PFSK-1 (cell line): ENCODE measurements around the gene SALL3.

ENCODE experiments used
- FOXP2 ChIP-seq: optimal IDR thresholded peaks from 2 replicates; pipeline ENCODE3; 2011; ENCODE audit warnings: borderline replicate concordance, control low read depth, inconsistent platforms; ENCODE audit not compliant: insufficient read depth; ENCODE audit errors: extremely low read length, extremely low read depth
- SIN3A ChIP-seq: IDR thresholded peaks from 2 replicates; pipeline ENCODE4 v1.6.1; 2012; ENCODE audit warnings: mild to moderate bottlenecking, low read length, moderate library complexity, borderline replicate concordance; ENCODE audit not compliant: insufficient read depth
- TF ChIP-seq, protein P1 (sequence below), 2 experiments: IDR thresholded peaks; 2 replicates each; pipeline versions ENCODE4 v1.6.1 to v1.8.0; 2011 to 2012; ENCODE audit warnings: low read depth in 2 of 2, low read length in 2 of 2, control low read depth in 1 of 2, inconsistent platforms in 1 of 2, mild to moderate bottlenecking in 1 of 2, moderate library complexity in 1 of 2; ENCODE audit not compliant: insufficient read depth in 1 of 2

GRCh38 chr18:78978349-78979055 lies 1.1 kb upstream of the SALL3 start:
- TF ChIP-seq SIN3A (no peak), FOXP2 (no peak)
- TF ChIP-seq, protein P1, sequence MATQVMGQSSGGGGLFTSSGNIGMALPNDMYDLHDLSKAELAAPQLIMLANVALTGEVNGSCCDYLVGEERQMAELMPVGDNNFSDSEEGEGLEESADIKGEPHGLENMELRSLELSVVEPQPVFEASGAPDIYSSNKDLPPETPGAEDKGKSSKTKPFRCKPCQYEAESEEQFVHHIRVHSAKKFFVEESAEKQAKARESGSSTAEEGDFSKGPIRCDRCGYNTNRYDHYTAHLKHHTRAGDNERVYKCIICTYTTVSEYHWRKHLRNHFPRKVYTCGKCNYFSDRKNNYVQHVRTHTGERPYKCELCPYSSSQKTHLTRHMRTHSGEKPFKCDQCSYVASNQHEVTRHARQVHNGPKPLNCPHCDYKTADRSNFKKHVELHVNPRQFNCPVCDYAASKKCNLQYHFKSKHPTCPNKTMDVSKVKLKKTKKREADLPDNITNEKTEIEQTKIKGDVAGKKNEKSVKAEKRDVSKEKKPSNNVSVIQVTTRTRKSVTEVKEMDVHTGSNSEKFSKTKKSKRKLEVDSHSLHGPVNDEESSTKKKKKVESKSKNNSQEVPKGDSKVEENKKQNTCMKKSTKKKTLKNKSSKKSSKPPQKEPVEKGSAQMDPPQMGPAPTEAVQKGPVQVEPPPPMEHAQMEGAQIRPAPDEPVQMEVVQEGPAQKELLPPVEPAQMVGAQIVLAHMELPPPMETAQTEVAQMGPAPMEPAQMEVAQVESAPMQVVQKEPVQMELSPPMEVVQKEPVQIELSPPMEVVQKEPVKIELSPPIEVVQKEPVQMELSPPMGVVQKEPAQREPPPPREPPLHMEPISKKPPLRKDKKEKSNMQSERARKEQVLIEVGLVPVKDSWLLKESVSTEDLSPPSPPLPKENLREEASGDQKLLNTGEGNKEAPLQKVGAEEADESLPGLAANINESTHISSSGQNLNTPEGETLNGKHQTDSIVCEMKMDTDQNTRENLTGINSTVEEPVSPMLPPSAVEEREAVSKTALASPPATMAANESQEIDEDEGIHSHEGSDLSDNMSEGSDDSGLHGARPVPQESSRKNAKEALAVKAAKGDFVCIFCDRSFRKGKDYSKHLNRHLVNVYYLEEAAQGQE (IDR thresholded peaks at IDR 0.05; ENCODE audit: insufficient read depth in 1 of 2, low read depth in 2 of 2, low read length in 2 of 2), result no peak
